Aorta (tissue), 5 donors: ENCODE data around the gene RHEB. TPM values are rescaled to one million over a fixed set of nuclear protein-coding genes. Genes with fewer than 3 reads are reported as not detected.

Experiments
- ATAC-seq: fragments of 200-7000 bp; cut with Tn5 transposase; one replicate; pipeline ENCODE4 v1.9.1; 2022; ENCODE audit warnings: moderate library complexity; ENCODE audit not compliant: low FRiP score
- DNase-seq, 2 donors: peaks; one replicate each; pipeline ENCODE4 v3.0.0-alpha.2; 2020
- H3K27ac ChIP-seq, 2 donors: one replicate each; pipeline ENCODE4 v1.5.1; 2013; ENCODE audit warnings: low read length in 2 of 2, mild to moderate bottlenecking in 2 of 2, moderate library complexity in 2 of 2, control low read depth in 1 of 2, inconsistent platforms in 1 of 2, low read depth in 1 of 2
- H3K27me3 ChIP-seq, 2 donors: one replicate each; pipeline ENCODE4 v1.6.1; 2013; ENCODE audit warnings: control low read depth in 1 of 2, low read length in 1 of 2, mild to moderate bottlenecking in 1 of 2, moderate library complexity in 1 of 2; ENCODE audit not compliant: insufficient read depth in 2 of 2, control insufficient read depth in 1 of 2
- H3K36me3 ChIP-seq, 2 donors: one replicate each; pipeline ENCODE4 v1.6.1; 2013; ENCODE audit warnings: control low read depth in 1 of 2, low read length in 1 of 2, mild to moderate bottlenecking in 1 of 2; ENCODE audit not compliant: insufficient read depth in 2 of 2, control insufficient read depth in 1 of 2
- H3K4me1 ChIP-seq, 2 donors: one replicate each; pipeline ENCODE4 v1.6.1; 2013; ENCODE audit warnings: low read length in 2 of 2, control low read depth in 1 of 2, mild to moderate bottlenecking in 1 of 2, moderate library complexity in 1 of 2; ENCODE audit not compliant: insufficient read depth in 2 of 2, control insufficient read depth in 1 of 2
- H3K4me3 ChIP-seq, 2 donors: one replicate each; pipeline ENCODE4 v1.5.1; 2013; ENCODE audit warnings: low read length in 2 of 2, control low read depth in 1 of 2, mild to moderate bottlenecking in 1 of 2
- H3K9me3 ChIP-seq: one replicate; pipeline ENCODE4 v1.6.1; 2013; ENCODE audit warnings: mild to moderate bottlenecking, low read length; ENCODE audit not compliant: control insufficient read depth
- WGBS, 2 donors: extraction: QIAGEN DNeasy Blood & Tissue Kit; methylation state at CpG; one replicate each; pipeline ENCODE4 v1.1.7; 2013; 5-methylcytosine and 5-hydroxymethylcytosine counted together
- intact Hi-C, 2 donors: fragments of 100-400 bp; cut with DNase I; formaldehyde crosslinking; loops; one replicate each; pipeline versions ENCODE4 v1.14.2 to v1.15.0; 2022
- polyA plus RNA-seq, 2 donors: library from polyadenylated mRNA; stranded (reverse); fragments of 200-250 nt; gene quantifications; one replicate each; pipeline ENCODE4 v1.2.3, GENCODE V29; 2013
- total RNA-seq, 2 donors: library from RNA; stranded (reverse); fragmentation: NEBNext Ultra II Directional; extraction: Animal tissue kit (Norgen Biotek cat#: 25700); gene quantifications; one replicate each; pipeline ENCODE4 v1.2.1, GENCODE V29; 2021
- donor health status: healthy with polysubstance abuse.
- donor health status: Bipolar disorder and iron deficiency.
- donor health status: DM: no; HTN: no; CAD: no.
- donor health status: DM: no; HTN: no; CAD: no.
- donor health status: DM: yes; HTN: yes; CAD: no.

Gene RHEB
- total and polyA plus RNA-seq, 4 donors = 78.8 to 122 (median 107) TPM

DNA sequence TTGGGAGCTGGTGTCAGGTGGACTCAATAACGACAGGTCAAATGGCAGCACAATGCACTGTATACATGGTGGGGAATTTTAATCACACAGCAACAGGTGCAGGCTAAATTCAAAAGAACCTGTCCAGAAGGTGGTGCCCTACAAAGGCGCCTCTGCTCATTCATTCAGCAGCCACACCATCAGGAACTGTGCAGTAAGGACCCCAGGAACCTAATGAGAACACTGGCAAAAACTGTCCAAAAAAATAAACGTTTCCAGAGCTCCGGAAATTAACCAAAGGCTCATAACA is 57.8 kb downstream of the RHEB start:
- Histone ChIP-seq H3K27me3 (no peaks in the 10 kb centered on the region), H3K27ac (peak overlapping the region in 1 of 2 donors; percentile 22), H3K9me3 (no peaks in the 10 kb centered on the region), H3K4me1 (no peaks in the 10 kb centered on the region), H3K36me3 (peaks cover 0 to 8% of the 10 kb centered on the region in 2 donors), H3K4me3 (no peak overlapping the region)
- DNase-seq (no peak), ATAC-seq (no peak)
- WGBS, 2 donors = 68 to 71% methylated on average over 4 of the region's 4 CpGs
- intact Hi-C loops = loop anchor here (5.0 to 10.0 kb wide), 3 partner anchors 53 to 163 kb away; partner anchors contain the start of gene RHEB (in 2 of the 2)

DNA sequence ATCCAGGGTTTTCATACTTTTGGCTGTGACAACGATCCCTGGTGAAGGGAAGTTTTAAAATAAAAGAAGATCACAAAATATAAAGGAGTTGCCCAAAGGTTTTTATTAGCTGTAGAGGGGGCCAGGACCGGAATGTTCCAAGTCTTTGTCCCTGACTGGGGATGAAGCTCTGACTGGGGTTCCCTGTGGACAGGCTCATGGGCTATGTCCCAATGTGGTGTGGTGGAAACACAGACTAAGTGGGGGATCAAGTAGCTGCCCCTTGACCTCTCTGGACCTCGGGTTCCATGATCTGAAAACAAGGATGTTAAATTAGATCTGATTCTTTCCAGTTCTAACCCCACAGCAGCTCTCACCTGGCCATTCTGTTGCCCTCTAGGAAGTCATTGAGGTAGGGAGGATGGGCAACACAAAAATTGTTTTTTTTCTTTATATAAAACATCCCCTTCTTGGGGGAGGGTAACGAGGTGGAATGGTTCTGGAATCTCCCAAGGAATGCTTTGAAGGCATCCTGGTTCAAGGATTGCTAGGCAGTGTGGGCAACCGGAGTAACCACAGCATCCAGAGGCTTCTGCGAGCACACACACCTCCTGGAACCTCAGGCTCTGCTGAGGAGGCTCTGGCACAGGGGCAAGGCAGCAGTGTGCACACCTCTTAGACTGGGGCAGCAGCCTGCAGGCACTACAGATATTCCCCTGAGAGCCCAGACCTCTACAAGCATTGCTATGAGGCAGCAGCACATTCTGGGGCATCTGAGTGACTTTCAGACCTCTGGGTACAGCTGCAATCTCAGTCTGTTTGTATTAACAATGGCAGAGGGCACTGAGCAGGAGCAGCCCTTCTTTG is 58.4 kb downstream of the RHEB start:
- H3K27ac ChIP-seq = peak overlapping the region in 1 of 2 donors; percentile 22
- H3K4me1 ChIP-seq = no peaks in the 10 kb centered on the region
- 85% methylated on average over 6 of the region's 6 CpGs for WGBS, 2 donors
- no peak for ATAC-seq
- H3K27me3 ChIP-seq = no peaks in the 10 kb centered on the region
- intact Hi-C loops = loop anchor here (5.0 to 10.0 kb wide), 3 partner anchors 53 to 163 kb away; partner anchors contain the start of gene RHEB (in 2 of the 2)
- H3K4me3 ChIP-seq = no peak overlapping the region
- no peaks in the 10 kb centered on the region for H3K9me3 ChIP-seq
- peaks cover 0 to 7% of the 10 kb centered on the region in 2 donors for H3K36me3 ChIP-seq
- DNase-seq = no peak

DNA sequence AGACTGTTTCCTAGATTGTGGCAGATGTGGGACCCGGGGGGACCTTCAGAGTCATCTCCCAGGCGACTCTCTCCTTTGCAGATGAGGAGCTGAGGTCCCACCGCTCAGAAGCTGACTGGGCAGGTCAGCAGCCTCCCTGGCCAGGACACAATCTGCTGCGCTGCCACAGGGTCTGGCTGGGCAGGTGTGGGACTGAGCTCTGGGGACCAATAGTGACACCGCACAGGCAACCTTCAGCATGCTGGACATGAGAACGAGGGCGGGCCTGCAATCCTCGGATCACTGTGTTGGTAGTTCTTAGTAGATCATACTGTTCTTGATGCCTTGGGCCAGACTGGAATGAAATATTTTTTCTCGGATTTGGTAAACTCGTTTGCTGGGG is 59.2 kb downstream of the RHEB start:
- WGBS, 2 donors = 8 to 10% methylated on average over 10 of the region's 10 CpGs

DNA sequence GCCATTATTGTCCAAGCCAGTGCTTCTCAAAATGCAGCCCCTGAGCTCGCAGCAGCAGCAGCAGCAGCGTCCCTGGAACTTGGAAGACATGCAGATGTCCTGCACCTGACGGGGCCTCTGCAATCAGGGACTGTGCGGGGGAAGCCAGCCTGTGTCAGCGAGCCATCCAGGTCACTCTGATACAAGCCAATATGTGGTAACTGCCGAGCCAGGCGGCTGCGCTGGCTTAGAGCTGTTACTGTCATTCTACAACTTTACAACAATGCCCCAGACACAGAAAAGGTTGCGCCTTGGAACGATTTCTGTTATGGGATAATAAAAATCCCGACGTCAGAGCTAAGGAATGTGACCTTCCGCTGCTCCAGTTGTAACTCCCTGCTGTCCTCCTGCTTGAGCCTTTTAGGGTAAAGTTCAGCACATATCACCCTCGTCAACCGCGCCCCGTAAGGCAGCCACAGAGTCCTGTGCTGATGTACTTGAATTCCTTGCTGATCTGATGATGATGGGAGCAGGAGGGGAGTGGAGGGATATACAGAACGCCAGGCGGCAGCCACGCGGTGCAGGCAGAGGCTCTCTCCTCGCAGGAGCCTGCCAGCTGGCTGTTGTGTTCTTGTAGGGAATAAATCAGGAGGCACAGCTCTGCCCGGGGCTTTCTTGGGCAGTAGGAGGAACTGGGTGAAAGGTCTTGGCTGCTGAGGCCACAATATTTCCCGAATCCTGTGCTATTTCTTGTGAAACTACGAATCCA is 59.8 kb downstream of the RHEB start:
- peak; percentile 93 for ATAC-seq
- Histone ChIP-seq H3K4me3 (no peak overlapping the region), H3K27ac (peak overlapping the region in 1 of 2 donors; percentile 85), H3K27me3 (no peaks in the 10 kb centered on the region), H3K9me3 (no peaks in the 10 kb centered on the region), H3K4me1 (no peaks in the 10 kb centered on the region), H3K36me3 (no peaks in the 10 kb centered on the region)
- 2 to 3% methylated on average over 25 of the region's 25 CpGs for WGBS, 2 donors
- peak; percentile 85 to 93 for DNase-seq
- intact Hi-C loops = loop anchor here (5.0 to 10.0 kb wide), 4 partner anchors 55 to 297 kb away; partner anchors contain the start of gene RHEB (in 2 of the 2)

More for the DNA sequence above, 59.2 kb downstream of the RHEB start:
- no peaks in the 10 kb centered on the region for H3K4me1 ChIP-seq
- no peaks in the 10 kb centered on the region for H3K9me3 ChIP-seq
- no peak overlapping the region for H3K4me3 ChIP-seq
- ATAC-seq (peak; percentile 36), DNase-seq (no peak)
- H3K27me3 ChIP-seq = no peaks in the 10 kb centered on the region
- peaks cover 0 to 3% of the 10 kb centered on the region in 2 donors for H3K36me3 ChIP-seq
- peak overlapping the region; percentile 44 to 85 for H3K27ac ChIP-seq
- intact Hi-C loops = loop anchor here (5.0 to 10.0 kb wide), 3 partner anchors 54 to 164 kb away; partner anchors contain the start of gene RHEB (in 2 of the 2)

DNA sequence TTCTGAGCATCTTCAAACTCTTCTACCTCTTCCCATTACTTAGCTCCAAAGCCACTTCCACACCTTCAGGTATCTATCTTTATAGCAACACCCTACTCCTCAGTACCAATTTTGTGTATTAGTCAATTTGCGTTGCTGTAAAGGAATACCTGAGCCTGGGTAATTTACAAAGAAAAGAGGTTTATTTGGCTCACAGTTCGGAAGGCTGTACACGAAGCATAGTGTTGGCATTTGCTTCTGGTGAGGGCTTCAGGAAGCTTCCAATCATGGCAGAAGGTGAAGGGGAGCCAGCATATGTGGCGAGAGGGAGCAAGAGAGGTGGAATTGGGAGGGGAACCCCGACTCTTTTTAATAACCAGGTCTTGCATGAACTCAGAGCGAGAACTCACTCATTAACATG is 62.2 kb downstream of the RHEB start:
- Histone ChIP-seq H3K36me3 (no peaks in the 10 kb centered on the region), H3K9me3 (no peaks in the 10 kb centered on the region), H3K27me3 (no peaks in the 10 kb centered on the region), H3K27ac (no peak overlapping the region), H3K4me1 (no peaks in the 10 kb centered on the region), H3K4me3 (no peak overlapping the region)
- no peak for ATAC-seq
- intact Hi-C loops = loop anchor here in 1 of 2 donors (5.0 kb wide), 1 partner anchor 300 kb away; no protein-coding TSS in a partner anchor
- 97% methylated on average over 6 of the region's 6 CpGs for WGBS, 2 donors
- DNase-seq = no peak

DNA sequence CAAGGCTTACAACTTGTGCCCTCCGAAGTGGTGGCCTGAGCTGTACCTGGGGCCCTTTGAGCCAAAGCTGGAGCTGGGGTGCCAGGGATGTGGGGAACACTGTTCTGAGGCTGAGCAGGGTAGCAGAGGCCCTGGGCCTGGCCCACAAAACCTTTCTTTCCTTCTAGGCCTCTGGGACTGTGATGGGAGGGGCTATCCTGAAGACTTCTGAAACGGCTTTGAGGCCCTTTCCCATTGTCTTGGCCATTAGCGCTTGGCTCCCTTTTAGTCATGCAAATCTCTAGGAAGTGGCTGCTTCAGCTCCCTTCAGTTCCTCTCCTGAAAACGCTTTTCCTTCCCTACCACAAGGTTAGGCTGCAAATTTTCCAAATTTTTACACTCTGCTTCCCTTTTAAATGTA is 62.9 kb downstream of the RHEB start:
- no peak overlapping the region for H3K27ac ChIP-seq
- WGBS, 2 donors = 91 to 93% methylated on average over 4 of the region's 4 CpGs
- H3K27me3 ChIP-seq = no peaks in the 10 kb centered on the region
- no peaks in the 10 kb centered on the region for H3K9me3 ChIP-seq
- no peaks in the 10 kb centered on the region for H3K4me1 ChIP-seq
- no peak for ATAC-seq
- intact Hi-C loops = loop anchor here in 1 of 2 donors (5.0 kb wide), 1 partner anchor 301 kb away; no protein-coding TSS in a partner anchor
- H3K4me3 ChIP-seq = no peak overlapping the region
- H3K36me3 ChIP-seq = no peaks in the 10 kb centered on the region
- DNase-seq = no peak

DNA sequence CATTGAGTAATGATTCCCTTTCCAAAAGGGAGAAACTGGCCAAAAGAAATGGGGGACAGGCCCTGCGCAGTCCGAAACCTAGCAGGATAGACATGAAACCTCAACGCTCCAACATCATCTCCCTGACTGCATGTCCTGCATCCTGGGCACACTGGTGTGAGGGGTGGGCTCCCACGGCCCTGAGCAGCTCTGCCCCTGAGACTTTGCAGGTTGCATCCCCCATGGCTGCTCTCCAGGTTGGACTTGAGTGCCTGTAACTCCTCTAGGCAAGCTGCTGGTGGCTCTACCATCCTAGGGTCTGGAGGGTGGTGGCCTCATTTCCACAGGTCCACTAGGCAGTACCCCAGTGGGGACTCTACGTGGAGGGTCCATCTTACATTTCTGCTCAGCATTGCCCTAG is 63.4 kb downstream of the RHEB start:
- Histone ChIP-seq H3K36me3 (no peaks in the 10 kb centered on the region), H3K9me3 (no peaks in the 10 kb centered on the region), H3K27me3 (no peaks in the 10 kb centered on the region), H3K4me3 (no peak overlapping the region), H3K4me1 (no peaks in the 10 kb centered on the region), H3K27ac (no peak overlapping the region)
- ATAC-seq (no peak), DNase-seq (no peak)
- intact Hi-C loops = loop anchor here in 1 of 2 donors (5.0 kb wide), 1 partner anchor 301 kb away; no protein-coding TSS in a partner anchor
- 96% methylated on average over 5 of the region's 5 CpGs for WGBS, 2 donors

DNA sequence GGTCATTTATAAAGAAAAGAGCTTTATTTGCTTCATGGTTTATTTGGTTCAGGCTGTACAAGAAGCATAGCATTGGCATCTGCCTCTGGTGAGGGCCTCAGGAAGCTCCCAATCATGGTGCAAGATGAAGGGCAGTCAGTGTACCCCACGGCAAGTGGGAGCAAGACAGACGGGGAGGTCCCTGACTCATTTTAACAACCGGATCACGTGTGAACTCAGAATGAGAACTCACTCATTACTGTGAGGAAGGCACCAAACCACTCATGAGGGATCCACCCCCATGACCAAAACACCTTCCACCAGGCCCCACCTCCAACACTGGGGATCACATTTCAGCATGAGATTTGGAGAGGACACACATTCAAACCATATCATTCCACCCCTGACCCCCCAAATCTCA is 64.0 kb downstream of the RHEB start:
- intact Hi-C loops = loop anchor here in 1 of 2 donors (5.0 kb wide), 1 partner anchor 302 kb away; no protein-coding TSS in a partner anchor
- no peak overlapping the region for H3K27ac ChIP-seq
- H3K36me3 ChIP-seq = no peaks in the 10 kb centered on the region
- H3K9me3 ChIP-seq = no peaks in the 10 kb centered on the region
- H3K27me3 ChIP-seq = no peaks in the 10 kb centered on the region
- WGBS, 2 donors = 90 to 92% methylated on average over 4 of the region's 4 CpGs
- DNase-seq = no peak
- H3K4me1 ChIP-seq = no peaks in the 10 kb centered on the region
- ATAC-seq = no peak
- H3K4me3 ChIP-seq = no peak overlapping the region
